ENCODE data around the gene CRACDL.

Gene CRACDL

DNA sequence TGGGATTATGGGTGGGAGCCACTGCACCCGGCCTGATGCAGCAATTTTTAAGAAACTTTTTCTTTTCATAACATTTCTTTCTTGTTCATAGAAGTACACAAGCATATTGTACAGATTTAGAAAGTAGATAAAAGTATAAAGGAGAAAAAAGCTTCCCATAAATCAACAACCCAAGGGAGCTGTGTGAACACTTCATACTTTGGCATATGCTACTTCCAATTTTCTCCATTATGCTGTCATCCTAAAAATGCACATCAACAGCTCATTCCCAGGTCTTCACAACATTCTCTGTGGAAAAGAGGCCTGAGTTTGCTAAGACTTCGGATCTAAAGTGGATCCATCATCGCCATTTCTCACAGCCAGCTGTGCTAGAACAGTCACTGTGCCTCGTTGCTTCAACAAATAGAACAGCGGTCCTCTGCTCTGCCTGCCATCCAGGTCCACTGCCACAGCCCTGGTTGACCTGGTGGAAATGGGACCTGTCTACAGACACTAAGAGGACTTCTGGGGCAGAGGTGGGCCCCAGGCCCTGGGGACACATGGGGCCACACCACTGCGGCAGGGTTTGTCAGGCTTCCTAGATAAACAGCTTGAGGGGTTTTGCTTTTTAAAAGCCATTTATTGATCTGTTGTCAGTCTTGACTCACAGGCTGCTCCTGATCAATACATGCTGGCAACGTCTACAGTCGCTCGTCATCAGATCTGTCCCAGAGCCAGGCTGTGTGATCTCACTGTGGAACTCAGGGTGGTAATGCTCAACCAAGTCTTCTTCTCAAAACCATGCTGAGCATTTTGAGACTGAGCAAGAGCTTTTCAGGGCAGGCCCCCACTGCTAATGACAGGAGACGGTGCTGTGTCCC, 132.4 kb downstream of the CRACDL start:
- no peak for DNase-seq (ENCODE audit: low read depth, low spot score)

DNA sequence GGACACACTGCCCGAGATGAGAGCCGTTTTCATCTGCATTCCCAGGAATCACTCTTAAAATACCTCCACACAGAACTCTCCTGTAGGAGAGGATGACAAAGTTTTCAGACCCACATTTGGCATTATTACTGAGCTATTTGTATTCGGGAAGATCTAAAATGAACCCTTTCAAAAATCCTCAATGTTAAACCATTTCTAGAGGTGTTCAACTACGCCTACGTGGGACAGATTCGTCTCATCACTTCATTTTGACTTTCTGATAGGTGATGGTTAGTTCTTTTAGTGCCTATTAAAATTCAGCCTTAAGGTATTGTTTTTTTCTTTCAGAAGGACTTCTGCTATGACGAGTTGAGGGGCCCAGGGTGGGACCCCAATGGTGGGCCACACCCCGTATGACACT, 133.7 kb downstream of the CRACDL start:
- no peak for DNase-seq (ENCODE audit: low read depth, low spot score)

DNA sequence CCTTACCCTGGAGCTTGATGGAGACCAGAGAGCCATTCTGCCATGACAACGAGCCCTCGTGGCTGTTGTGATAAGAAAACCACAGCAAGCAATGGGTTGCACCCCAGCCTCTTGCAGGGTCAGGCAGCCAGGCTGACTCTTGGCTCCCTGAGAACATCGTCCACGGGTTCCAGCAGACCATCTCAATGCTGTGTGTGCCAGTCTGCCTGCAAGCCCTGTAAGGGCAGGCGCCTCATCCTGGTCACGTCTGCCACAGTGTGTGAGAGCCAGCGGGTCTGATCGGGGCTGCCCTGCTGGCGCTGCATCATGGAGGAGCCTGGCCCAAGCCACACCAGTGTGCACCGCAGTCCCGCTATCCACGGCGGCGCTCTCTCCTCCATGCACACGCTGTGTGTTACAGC, 134.1 kb downstream of the CRACDL start:
- no peak for DNase-seq (ENCODE audit: low read depth, low spot score)

DNA sequence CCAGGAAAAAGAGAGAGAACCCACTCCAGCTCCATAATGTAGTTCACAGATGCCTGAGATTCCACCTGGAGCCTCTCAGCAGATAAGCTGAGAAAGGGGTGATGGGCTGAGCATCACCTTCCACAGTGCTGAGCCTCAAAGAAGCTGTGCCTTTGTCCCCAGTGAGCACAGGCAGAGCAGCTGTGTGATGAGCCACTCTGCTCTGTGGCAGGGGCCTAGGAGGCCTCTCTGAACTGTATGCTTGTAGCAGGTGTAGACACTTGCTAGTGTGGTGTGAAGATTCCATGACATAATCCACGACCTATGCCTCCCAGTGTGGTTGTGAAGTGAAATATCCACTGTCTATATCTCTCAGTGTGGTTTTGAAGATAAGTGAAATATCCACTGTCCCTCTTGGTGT, 134.7 kb downstream of the CRACDL start:
- no peak for DNase-seq (ENCODE audit: low read depth, low spot score)

DNA sequence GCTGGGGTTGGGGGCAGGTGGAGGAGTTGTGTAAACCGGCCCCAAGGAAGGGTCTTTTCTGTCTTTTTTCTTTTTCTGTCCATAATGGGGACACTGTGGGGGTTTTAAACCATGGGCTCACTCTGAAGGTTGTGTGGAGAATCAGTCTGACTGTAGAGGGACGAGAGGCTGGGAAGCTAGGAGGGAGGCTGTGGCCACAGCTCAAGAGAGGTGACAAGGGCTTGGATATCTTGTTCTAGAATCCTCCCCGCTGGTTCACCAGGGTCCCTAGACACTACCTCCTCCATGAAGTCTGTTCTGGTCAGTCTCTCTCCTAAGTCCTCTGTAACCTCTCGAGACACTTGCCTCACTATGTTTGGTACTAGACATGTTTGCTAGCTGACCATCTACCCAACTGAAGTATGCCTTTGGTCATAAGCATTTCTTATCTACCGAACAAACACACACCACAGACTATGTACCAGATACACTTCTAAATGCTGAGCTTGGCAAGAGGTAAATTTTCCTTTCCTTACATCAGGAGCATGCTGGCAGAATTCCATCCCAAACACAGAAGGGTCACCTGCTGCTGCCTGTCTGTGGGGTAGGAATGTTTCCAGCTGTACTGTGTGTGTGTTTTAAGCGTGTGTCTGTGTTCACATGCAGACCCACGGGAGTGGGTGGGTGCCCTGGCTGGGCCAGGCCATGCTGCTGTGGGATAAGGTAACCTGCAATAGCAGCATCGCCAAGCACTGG, 135.5 kb downstream of the CRACDL start:
- DNase-seq (ENCODE audit: low read depth, low spot score) = no peak

DNA sequence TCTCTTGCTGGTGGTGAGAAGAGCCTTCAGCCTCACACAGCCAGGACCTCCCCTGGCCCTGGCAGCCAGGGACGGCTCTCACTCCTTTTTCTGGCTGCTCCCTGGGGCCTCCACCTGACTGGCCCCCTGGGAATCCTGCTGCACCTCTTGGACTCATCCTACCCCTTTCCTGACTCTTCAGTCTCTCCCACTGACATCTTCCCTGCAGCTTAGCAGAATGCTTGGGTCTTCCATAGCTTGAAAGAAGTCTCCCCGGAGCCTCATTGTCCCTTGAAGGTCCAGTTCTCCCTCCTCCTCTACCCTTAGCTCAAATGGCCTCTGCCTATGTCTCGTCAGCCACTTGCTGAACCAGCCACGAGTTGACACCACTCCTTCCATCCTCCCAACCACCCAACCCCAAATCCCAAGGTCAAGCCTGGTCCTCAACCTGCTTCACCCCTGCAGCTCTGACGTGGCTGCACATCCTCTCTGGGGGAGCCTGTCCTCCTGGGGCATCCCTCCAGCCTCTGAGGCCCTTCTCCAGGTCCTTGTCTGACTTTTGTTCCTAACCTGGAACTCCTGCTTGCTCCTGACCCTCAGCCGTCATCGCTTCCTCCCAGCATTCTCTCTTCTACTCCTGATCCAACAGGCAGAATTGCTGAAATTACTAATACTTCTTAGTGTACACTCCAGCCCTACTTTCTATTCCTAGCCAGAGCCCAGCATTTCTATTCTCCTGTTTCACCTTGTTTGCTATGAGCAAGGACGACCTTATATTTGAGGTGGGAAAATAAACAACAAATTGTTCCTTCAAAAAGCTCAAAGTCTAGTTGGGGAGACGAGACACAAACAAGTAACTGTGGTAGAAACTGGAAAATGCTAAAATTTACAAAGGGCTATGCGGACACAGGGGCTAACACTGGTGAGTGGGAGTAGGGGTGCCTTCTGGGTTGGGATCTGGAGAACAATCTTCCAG, 136.4 kb downstream of the CRACDL start:
- no peak for DNase-seq (ENCODE audit: low read depth, low spot score)

DNA sequence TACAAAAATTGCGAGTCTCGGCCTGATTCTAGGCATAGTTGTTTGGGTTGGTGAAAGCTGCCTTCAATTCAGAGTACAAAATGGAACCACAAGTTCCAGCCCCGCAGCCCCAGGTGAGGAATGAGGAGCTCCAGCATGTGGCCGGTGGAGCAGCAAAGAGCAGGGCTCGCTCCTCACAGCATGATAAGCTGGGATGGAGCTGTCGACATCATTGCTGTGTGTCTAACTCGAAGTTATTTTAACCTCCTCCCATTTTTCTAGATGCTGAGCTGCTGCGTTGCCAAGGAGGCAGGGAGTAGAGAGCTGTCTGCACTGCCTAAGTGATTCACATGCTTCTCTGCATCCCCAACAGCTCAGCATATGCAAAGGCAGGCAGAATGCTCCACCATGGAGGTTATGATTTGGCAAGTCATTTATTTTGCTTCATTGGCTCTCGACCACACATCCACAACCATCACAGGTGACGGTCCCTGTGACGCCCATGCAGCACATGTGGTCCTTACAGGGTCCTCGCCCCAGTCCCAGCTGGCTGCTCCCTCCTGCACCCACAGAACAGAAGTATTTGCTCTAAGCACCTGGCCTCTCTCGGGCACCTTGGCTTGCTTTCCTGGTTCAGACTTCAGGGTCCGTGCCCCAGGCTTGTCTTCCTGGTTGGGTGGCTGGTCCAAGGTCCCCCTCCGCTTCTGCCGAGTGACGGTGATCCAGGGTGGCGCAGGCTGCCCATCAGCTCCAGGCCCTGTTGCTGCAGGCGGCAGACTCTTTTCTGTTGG, 139.1 kb downstream of the CRACDL start:
- DNase-seq (ENCODE audit: low read depth, low spot score) = no peak

DNA sequence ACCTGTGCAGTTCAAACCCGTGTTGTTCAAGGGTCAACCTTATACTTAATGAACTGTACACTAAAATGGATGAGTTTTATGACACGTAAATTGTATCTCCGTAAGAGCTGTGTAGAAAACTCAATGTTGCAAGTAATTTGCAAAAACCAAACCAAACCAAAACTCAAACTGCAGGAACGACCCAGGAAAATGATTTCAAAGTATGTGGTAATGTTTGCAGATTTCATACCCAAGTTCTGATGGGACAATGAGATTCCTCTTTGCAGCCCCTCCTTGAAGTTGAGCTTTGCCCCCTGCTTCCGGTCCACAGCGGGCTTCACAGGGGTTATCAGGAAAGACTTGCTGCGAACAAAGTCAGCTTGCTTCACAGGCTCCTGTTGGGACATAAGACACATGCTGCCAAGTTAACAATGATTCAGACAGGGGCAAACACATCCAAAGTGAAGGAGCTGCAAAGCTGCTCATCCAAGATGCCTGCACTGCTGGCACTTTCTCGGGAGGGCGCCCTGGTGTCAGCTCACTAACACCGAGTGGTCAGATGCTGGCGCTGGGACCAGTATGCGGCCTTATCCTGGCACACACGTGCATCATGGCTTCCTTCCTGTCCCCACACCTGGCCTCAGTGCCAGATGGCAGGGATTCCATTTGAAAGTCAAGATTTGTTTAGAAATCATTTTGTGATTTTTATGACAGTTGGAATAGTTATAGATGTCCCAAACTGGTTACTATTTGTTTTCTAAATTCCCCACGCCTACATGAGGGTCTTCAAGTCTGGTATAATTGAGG, 139.9 kb downstream of the CRACDL start:
- DNase-seq (ENCODE audit: low read depth, low spot score) = no peak

DNA sequence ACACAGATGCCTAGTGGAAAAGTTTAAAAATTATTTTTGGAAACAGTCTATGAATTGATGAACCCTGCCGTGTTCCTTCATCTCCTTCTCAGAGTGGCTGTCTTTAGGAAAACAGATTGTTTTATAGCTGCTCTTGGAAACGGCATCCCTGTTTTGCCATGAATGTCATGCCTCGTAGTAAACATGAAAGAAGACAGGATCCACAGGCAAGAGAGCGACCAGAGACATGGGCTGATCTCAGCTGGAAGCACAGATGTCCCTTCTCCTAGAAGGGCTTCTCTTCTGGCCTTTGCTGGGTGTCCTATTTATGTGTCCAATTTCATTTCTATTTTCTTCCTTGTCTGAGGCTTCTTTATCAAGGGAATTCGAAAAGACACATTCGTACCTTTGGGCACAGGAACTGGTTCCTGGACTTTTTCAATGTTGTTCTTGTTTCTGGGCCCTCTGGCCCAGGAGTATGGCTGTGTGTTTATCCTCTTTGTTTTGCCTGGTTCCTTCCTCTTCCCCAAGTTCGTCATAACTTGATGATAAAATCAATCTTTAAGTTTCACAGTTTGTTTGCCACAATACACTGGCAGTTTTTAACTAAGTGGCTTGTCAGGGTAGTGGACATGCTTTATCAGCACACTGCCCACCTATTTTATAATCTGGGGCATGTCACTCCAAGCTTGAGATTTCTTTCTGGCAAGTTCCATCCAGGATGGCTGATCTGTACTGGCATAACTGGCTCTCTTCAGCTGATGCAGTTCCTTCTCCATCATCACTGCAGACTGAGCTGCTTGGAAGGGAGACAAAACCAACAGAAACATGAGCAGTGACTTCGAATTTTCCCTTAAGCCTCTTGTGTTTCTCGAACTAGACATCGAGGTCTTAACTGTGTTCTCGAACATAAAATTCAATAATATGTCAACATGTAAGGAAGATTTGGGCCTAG, 141.9 kb downstream of the CRACDL start:
- no peak for DNase-seq (ENCODE audit: low read depth, low spot score)

DNA sequence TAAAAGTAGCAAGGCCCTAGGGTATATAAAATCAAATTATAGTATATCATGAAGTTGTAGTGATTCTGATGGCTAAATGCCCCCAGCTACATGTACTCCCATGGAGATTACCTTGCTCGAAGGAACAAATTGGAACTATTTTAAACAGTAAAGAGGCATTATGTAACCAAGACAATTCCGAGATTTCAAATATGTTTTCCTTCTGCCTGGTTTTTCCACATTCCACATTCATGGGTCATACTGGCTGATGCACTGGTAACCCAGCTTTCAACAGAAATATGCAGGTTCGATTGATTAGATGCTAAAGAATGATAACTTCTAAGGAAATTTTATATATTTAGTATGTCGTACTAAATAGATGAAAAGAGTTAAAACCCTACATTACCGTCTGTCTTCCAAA, 142.8 kb downstream of the CRACDL start:
- DNase-seq (ENCODE audit: low read depth, low spot score) = no peak

DNA sequence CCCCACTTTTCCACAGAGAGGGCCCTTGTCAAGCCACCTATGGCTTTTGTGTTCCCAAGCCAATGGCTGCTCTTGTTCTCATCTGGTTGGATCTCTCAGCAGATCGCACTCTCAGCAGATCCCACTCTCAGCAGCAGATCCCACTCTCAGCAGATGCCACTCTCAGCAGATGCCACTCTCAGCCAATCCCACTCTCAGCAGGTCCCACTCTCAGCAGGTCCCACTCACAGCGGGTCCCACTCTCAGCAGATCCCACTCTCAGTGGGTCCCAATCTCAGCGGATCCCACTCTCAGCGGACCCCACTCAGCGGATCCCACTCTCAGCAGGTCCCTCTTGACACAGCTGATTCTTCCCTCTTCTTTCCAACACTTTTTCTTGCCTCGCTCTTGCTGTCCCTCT, 145.8 kb downstream of the CRACDL start:
- no peak for DNase-seq (ENCODE audit: low read depth, low spot score)

DNA sequence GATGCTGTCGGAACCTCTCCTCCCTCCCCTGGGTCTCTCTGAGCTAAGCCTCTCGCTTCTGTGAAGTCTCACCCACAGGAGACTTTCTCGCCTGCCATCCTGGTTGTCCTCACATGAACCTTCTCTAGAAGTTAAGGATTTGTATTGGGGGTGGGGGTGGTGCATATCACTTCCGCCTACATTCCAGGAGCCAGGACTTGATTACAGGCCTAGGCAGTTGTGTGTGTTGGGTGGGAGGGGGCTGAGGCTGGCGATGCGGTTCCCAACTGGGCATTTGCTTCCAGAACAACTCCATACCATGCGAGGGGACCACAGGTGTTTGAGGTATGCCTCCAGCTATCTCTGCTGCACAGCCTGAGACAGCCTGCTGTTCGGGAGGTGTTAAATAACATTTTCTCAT, 148.3 kb downstream of the CRACDL start:
- no peak for DNase-seq (ENCODE audit: low read depth, low spot score)

DNA sequence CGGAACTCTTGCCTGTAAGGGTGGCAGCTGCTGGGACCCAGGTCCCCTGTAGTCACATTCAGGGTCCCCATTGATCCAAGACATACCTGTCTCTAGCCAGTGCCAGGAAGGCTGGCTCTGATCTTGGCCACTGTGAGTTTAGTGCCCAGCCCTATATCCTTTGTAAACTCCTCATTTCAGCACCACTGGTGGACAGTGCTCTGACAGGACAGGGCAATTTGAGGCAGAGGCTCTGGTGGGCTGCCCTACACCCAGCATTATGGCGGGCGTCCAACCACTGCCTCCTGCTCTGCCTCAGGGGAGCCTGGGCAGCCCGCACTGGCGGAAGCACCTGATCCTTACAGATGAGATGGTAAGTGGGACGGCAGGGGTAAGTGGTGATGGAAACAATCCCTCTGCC, 149.8 kb downstream of the CRACDL start:
- DNase-seq (ENCODE audit: low read depth, low spot score) = no peak

DNA sequence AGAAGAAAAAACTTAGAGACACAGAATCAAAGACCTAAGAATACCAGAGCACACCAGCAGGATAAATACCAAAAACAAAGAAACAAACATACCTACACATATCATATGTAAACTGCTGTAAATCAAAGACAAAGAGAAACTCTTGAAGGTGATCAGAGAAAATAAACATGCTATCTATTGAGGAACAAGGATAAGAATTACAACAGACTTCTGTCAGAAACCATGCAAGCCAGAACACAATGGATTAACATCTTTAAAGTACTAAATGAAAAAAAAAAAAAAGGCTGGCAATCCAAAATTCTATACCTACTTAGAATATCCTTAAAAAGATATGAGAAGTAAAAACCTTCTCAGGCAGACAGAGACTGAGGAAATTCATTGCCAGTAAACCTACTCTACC, 153.5 kb downstream of the CRACDL start:
- DNase-seq (ENCODE audit: low read depth, low spot score) = no peak

DNA sequence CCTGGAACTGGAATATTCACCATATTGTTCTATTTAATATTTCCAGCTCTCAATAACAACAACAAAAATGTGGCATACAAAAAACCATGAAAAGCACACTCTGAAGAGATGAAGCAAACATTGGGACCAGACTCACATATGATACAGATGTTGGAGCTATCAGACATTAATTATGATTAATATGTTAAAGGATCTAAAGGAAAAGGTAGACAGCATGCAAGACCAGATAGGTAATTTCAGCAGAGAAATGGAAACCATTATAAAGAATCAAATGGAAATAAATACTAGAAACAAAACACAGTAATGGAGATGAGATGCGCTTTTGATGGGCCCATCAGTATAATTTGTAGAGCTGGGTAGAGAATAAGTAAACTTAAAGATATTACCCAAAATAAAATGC, 154.2 kb downstream of the CRACDL start:
- DNase-seq (ENCODE audit: low read depth, low spot score) = no peak

DNA sequence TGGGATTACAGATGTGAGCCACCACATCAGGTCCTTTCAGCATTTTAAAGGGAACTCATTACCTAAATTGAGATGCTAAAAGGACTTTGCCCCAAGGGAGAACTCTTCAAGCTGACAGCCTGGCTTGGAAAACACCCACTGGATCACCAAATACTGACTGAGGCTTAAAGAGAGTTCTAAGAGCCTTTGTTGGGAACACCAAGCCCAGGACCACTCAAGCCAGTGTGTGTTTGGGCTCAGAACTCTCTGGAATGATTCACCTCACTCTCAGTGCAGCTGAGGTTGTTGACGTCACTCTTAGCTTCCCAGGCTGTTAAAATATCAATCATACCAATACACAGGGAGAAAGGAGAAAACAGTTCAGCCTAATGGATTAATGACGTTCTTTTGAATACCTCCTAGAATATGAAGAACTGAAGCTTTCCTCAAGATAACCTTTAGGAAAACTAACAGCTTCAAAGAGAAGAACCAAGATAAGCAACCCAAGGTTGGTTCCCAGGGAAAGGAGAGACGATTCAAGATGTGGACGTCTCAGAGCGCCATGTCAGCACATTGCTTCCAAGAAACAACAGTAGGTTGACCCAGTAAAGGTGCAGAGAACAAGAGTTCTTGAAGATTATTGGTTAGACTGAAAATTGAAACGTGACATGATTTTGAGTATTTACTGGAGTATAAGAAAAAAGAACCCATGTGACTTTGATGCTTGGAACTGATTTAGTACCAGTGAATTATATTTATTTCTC, 157.1 kb downstream of the CRACDL start:
- no peak for DNase-seq (ENCODE audit: low read depth, low spot score)

DNA sequence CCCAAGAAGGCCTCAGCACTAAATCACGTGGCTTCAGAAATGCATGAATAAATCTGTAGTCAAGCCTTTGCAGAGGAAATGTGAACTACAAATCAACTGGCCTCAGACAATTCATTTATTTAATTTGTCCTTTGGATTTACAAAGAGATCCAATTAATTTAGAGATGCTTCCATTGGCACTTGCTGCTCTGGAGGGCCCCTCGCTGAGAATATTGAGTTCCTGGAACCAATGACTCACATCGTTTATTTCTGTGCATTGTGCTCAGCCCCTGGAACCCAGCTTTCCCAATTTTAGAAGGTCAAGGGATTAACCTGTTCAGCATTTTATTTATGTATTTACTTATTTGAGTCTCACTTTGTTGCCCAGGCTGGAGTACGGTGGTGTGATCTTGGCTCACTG, 157.9 kb downstream of the CRACDL start:
- DNase-seq (ENCODE audit: low read depth, low spot score) = no peak

DNA sequence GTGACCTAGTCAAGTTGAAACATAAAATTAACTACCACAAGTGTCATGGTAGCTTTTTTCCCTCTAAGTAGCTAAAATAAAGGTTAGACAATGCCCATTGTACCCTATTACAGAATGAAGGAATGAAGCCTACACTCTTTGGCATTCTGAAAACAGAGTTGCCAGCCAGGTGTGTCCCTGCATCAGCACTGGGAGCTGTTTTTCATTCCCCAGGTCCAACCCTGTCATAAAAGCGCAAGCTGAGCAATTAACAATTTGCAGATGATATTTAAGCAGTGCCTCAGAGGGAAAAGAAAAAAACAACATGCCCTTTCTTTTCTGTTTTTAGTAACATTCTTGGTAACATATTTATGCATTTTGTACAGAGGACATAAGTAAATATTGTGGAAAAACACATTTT, 158.3 kb downstream of the CRACDL start:
- DNase-seq (ENCODE audit: low read depth, low spot score) = no peak

DNA sequence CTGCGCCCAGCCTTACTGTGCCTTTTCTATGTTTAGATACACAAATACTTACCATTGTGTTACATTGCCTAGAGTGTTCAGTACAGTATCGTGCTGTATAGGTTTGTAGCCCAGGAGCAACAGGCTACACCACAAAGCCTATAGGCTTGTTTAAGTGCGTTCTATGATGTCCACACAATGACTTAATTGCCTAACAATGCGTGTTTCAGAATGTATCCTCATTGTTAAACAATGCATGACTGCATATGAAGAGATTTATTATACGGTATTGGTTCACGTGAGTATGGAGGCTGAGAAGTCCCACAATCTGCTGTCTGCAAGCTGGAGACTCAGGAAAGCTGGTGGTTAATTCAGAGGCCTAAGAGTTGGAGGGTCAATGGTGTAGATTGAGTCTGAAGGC, 158.9 kb downstream of the CRACDL start:
- no peak for DNase-seq (ENCODE audit: low read depth, low spot score)
